Astrocyte of the cerebellum (primary cell): ENCODE data around the gene ACBD7.

Experiments
- DNase-seq: peaks from one replicate; pipeline ENCODE4 v3.0.0-alpha.2; 2011; ENCODE audit warnings: low read depth
- H3K4me3 ChIP-seq: 2 replicates; pipeline ENCODE4 v1.5.1; 2011; ENCODE audit warnings: mild to moderate bottlenecking, low read depth, low read length, moderate library complexity
- in situ Hi-C: cut with HindIII; loops from 2 replicates; pipeline ENCODE4 v1.10.0; 2017; ENCODE audit warnings: low sequenced_read_pairs
- TF ChIP-seq, protein P1 (sequence below): IDR thresholded peaks from 2 replicates; pipeline ENCODE4 v1.5.1; 2012; ENCODE audit warnings: low read length, low read depth, moderate library complexity, mild to moderate bottlenecking; ENCODE audit errors: missing control alignments

Gene ACBD7

GRCh38 chr10:15072358-15072757, 16.2 kb downstream of the ACBD7 start:
- DNase-seq = no peak
- TF ChIP-seq, protein P1, sequence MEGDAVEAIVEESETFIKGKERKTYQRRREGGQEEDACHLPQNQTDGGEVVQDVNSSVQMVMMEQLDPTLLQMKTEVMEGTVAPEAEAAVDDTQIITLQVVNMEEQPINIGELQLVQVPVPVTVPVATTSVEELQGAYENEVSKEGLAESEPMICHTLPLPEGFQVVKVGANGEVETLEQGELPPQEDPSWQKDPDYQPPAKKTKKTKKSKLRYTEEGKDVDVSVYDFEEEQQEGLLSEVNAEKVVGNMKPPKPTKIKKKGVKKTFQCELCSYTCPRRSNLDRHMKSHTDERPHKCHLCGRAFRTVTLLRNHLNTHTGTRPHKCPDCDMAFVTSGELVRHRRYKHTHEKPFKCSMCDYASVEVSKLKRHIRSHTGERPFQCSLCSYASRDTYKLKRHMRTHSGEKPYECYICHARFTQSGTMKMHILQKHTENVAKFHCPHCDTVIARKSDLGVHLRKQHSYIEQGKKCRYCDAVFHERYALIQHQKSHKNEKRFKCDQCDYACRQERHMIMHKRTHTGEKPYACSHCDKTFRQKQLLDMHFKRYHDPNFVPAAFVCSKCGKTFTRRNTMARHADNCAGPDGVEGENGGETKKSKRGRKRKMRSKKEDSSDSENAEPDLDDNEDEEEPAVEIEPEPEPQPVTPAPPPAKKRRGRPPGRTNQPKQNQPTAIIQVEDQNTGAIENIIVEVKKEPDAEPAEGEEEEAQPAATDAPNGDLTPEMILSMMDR = no peak
- H3K4me3 ChIP-seq = no peak overlapping the region
- in situ Hi-C loops = no loop called here

- no peak overlapping the region for H3K4me3 ChIP-seq
- TF ChIP-seq, protein P1 = no peak
- in situ Hi-C loops = no loop called here
- DNase-seq = no peak
Measured at GRCh38 chr10:15069230-15069629, 19.3 kb downstream of the ACBD7 start.

GRCh38 chr10:15068802-15069201, 19.8 kb downstream of the ACBD7 start:
- TF ChIP-seq, protein P1 = no peak
- in situ Hi-C loops = no loop called here
- no peak overlapping the region for H3K4me3 ChIP-seq
- no peak for DNase-seq

GRCh38 chr10:15067154-15067553, 21.4 kb downstream of the ACBD7 start:
- no peak overlapping the region for H3K4me3 ChIP-seq
- TF ChIP-seq, protein P1 = no peak
- no peak for DNase-seq
- in situ Hi-C loops = no loop called here

DNA sequence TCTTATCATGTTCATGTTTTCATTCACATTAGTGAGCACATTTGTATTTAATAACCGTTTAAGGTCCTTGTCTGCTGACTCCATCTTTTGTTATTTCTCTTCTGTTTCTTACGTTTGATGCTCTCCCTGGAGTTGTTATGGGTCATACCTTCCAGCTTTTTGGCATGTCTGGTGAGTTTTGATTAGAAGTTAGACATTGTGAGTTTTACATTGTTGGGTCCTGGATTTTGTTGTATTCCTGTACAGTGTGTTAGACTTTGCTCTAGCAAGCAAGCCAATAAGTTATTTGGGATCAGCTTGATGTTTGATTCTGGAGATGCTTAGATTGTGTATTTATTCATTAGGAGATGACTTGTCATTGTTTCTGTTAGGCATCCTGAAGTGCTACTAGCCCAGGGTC, 27.9 kb downstream of the ACBD7 start:
- in situ Hi-C loops = no loop called here
- no peak for DNase-seq
- TF ChIP-seq, protein P1 = no peak
- H3K4me3 ChIP-seq = no peak overlapping the region

- H3K4me3 ChIP-seq = no peak overlapping the region
- DNase-seq = no peak
- in situ Hi-C loops = no loop called here
- TF ChIP-seq, protein P1 = no peak
Measured at GRCh38 chr10:15059914-15060313, 28.7 kb downstream of the ACBD7 start.

GRCh38 chr10:15058689-15059088, 29.9 kb downstream of the ACBD7 start:
- H3K4me3 ChIP-seq = no peak overlapping the region
- TF ChIP-seq, protein P1 = no peak
- DNase-seq = no peak
- in situ Hi-C loops = no loop called here
